COLO668 (cell line): ENCODE data around the gene EYA4.
"Not testable (repeated sequence)": the region's sequence is repeated elsewhere in the genome, so short reads cannot be mapped to it uniquely, and the experiment has no call there.

Experiments
- DNase-seq: peaks from one replicate; lab custom pipeline; 2025; ENCODE audit not compliant: unreplicated experiment; lab: John Stamatoyannopoulos, UW

EYA4 gene

GRCh38 chr6:133396233-133396983, 155.3 kb downstream of the EYA4 start:
- DNase-seq = no peak

GRCh38 chr6:133396984-133397348, 155.8 kb downstream of the EYA4 start:
- no peak for DNase-seq

GRCh38 chr6:133397601-133398000, 156.4 kb downstream of the EYA4 start:
- DNase-seq = not testable (repeated sequence)

- no peak for DNase-seq
Measured at GRCh38 chr6:133399426-133399825, 158.3 kb downstream of the EYA4 start.

- no peak for DNase-seq
Measured at GRCh38 chr6:133404151-133404550, 163.0 kb downstream of the EYA4 start.

- no peak for DNase-seq
Measured at GRCh38 chr6:133404728-133405127, 163.6 kb downstream of the EYA4 start.

GRCh38 chr6:133407320-133408100, 166.4 kb downstream of the EYA4 start:
- no peak for DNase-seq

GRCh38 chr6:133408132-133408531, 167.0 kb downstream of the EYA4 start:
- no peak for DNase-seq

- no peak for DNase-seq
Measured at GRCh38 chr6:133408543-133408942, 167.4 kb downstream of the EYA4 start.

- no peak for DNase-seq
Measured at GRCh38 chr6:133410638-133411435, 169.7 kb downstream of the EYA4 start.

GRCh38 chr6:133411757-133412156, 170.6 kb downstream of the EYA4 start:
- DNase-seq = no peak

- DNase-seq = no peak
Measured at GRCh38 chr6:133415262-133415661, 174.1 kb downstream of the EYA4 start.

- DNase-seq = no peak
Measured at GRCh38 chr6:133418108-133418507, 177.0 kb downstream of the EYA4 start.

- no peak for DNase-seq
Measured at GRCh38 chr6:133423242-133423641, 182.1 kb downstream of the EYA4 start.

- no peak for DNase-seq
Measured at GRCh38 chr6:133424359-133424758, 183.2 kb downstream of the EYA4 start.

GRCh38 chr6:133426038-133426437, 184.9 kb downstream of the EYA4 start:
- DNase-seq = no peak

- DNase-seq = no peak
Measured at GRCh38 chr6:133428295-133428694, 187.1 kb downstream of the EYA4 start.

- no peak for DNase-seq
Measured at GRCh38 chr6:133430530-133430929, 189.4 kb downstream of the EYA4 start.

- DNase-seq = no peak
Measured at GRCh38 chr6:133431031-133431430, 189.9 kb downstream of the EYA4 start.

GRCh38 chr6:133432021-133432989, 191.1 kb downstream of the EYA4 start:
- no peak for DNase-seq
